ENCODE data around the gene EI24.

The EI24 gene

DNA sequence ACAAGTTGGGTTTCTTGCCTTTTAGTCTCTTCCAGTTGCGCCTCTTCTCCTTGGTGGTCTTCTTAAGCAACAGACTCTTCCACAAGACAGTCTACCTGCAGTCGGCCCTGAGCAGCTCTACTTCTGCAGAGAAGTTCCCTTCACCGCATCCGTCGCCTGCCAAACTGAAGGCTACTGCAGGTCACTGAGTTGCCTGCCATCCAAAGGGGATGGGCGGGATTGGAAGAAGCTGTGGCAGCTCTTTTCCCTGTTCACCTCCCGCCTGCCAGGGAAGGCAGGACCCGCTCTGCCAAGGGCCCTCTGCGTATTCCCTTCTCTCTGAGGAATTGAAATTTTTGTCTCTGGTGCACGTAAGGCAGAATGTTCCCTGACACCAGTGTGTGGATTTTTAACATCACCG is 14.2 kb downstream of the EI24 start:
- no peak for DNase-seq

- no peak for DNase-seq
Observed at GRCh38 chr11:125585487-125585886, 16.2 kb downstream of the EI24 start.

GRCh38 chr11:125586623-125587022 is 17.3 kb downstream of the EI24 start:
- no peak for DNase-seq

GRCh38 chr11:125587480-125587879 is 18.2 kb downstream of the EI24 start:
- DNase-seq: no peak

DNA sequence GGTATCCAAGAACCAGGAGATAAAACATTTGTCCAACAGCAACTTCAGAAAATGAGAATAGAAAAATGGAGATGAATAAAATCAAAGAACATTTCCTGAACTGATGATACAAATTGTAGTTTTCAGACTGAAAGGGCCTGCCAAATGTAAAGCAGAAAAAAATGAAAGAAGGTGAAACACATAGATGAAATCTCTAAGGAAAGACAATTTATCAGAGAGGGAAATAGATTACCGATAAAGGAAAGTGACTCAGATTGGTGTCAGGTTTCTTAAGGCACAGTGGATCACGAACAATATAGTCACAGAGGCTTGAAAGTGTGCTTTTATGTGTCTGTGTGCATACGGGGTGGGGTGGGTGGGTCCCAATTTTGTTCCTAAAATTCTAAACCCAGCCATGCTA is 19.2 kb downstream of the EI24 start:
- DNase-seq: no peak

GRCh38 chr11:125591649-125592304 is 22.5 kb downstream of the EI24 start:
- peak; percentile 32 for DNase-seq

- peak; percentile 100 for DNase-seq
Observed at GRCh38 chr11:125592305-125593113, 23.2 kb downstream of the EI24 start, which contains the start of gene STT3A. Gene STT3A, plus strand, starts transcription at chr11:125592852. Its CDS starts 3,064 bp downstream, at chr11:125595916.

DNA sequence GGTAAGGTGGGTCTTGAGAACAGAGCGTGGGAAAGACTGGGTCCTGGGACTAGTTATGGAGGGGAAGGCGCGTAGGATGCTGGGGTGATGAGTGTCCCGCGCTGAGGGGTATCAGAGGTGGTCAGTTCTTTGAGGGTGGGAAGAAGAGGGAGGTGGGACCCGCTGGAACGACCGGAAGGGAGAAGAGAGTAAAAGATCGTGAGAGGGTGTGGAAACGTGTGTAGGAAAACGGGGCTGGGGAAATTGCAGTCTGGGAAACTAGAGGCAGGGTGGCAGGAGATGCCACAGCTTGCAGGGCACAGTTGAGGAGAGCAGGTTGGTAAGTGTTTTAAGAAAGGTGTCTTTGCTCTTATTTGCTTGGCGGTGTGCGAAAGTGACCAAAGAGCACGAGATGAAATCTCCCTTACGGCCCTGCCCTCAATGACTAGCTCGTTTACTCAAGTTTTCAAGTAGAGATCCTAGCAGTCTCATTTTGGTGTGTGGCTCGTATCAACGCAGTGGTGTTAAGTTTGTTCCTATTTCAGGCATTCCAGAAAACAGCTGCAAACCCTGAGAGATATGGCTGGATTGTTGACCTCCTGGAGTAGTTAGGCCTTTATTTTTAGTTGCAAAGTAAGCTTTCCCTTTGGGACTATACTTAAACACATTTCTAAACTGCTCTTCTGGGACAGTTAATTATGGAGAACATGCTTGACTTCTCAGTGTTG is 24.0 kb downstream of the EI24 start:
- DNase-seq: peak; percentile 48

- no peak for DNase-seq
Observed at GRCh38 chr11:125594958-125595357, 25.7 kb downstream of the EI24 start.

- no peak for DNase-seq
Observed at GRCh38 chr11:125600663-125601062, 31.4 kb downstream of the EI24 start.

DNA sequence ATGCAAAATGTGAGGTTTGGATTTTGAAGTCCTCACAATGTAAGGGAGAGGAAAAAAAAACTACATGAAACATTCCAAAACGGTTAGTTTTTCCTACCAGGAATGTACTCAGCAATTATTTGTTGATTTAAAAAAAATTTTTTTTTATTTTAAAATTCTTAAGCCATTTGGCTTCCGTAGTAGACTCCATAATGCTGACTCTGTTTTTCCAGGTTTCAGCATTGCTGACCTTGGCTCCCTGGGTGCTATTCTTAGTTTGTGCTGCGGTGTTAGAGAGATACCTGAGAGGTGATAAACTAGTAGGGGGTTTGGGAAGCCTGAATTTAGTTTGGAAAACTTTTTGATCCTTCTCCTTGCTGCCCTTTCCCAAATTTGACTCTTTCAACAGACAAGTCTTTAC is 33.9 kb downstream of the EI24 start:
- DNase-seq: no peak

DNA sequence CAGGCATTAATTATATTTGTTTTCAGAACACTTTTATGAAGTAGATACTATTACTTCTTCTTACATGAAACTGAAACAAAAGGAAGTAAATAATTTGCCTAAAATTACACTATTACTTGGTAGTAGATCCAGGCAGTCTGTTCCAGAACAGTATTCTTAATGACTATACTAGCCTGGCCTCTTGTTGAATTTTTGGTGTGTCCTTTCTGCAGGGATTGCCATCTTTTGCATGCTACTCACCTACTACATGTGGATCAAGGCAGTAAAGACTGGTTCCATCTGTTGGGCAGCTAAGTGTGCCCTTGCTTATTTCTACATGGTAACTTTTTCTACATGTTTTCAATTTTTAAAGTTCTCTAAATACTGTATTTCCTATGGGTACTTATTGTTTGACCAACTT is 36.1 kb downstream of the EI24 start:
- no peak for DNase-seq

GRCh38 chr11:125609545-125609944 is 40.3 kb downstream of the EI24 start:
- no peak for DNase-seq

DNA sequence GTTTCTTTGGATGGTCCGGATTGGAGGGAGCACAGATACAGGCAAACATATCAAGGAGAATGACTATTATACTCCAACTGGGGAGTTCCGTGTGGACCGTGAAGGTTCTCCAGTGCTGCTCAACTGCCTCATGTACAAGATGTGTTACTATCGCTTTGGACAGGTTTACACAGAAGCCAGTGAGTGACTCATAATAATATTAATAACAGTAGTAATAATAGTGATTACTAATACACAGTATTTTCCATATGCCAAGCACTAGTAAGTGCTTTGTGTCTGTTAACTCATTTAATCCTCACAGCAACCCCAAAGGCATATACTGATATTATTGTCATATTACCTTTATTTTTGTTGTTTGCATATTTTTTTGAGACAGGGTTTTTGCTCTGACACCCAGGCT is 49.1 kb downstream of the EI24 start:
- DNase-seq: no peak

DNA sequence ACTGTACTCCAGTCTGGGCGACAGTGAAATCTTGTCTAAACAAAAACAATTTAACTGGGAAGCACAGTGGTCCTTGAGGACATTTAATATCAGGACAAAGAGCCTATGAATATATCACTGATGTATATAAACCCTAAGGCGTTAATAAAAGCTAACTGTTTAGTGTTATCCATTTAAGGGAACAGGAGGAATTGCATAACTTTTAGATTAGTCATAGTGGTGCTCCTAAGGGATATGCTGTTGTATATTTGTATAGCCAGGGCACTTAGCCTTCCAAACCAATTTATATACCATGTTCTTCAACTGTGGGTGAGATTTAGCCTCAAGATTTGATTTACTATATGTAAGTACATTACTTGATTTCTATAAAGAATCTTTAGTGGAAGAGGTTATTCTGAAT is 52.7 kb downstream of the EI24 start:
- peak; percentile 67 for DNase-seq

GRCh38 chr11:125623064-125623463 is 53.8 kb downstream of the EI24 start:
- no peak for DNase-seq

DNA sequence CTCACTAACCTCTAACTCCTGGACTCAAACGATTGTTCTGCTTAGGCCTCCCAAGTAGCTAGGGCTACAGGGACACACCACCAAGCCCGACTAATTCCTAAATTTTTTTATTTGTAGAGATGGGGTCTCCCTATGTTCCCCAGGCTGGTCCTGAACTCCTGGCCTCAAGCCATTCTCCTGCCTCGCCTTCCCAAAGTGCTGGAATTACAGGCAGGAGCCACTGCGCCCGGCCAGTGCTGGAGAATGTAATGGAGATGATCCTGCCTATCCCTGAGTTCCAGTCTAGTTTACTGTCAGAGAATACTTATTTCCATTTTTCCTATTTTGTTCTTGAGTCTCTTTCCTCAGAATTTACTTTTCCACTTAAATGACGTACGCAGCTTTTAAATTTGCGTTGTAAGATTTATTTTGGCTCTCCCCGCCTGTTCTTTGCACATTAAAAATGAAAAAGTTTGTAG is 55.5 kb downstream of the EI24 start, which contains the start of gene CHEK1:
TSS of gene CHEK1 (plus strand) at position 408 of the 458 bp plus-strand sequence. CDS start 1,606 bp downstream, outside the sequence.
- no peak for DNase-seq

DNA sequence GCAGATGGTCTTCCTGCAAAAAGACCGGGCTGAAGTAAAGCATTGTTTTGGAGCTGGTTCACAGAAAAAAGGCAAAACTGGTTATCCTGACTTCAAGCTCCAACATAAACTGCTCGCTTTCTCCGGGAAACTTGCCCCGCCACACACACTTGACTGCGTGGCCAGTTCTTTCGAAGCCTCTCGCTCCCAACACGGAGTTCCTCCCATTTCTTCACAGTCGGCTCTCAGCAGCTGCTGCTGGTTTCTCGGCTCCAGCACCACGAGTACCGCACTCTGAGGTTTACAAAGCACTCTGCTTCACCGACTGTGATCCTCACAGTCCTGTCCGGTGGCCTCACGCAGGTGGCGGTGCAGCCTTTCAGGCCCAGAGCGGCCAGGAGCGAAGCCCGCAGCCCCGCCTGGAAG is 56.0 kb downstream of the EI24 start:
- no peak for DNase-seq

DNA sequence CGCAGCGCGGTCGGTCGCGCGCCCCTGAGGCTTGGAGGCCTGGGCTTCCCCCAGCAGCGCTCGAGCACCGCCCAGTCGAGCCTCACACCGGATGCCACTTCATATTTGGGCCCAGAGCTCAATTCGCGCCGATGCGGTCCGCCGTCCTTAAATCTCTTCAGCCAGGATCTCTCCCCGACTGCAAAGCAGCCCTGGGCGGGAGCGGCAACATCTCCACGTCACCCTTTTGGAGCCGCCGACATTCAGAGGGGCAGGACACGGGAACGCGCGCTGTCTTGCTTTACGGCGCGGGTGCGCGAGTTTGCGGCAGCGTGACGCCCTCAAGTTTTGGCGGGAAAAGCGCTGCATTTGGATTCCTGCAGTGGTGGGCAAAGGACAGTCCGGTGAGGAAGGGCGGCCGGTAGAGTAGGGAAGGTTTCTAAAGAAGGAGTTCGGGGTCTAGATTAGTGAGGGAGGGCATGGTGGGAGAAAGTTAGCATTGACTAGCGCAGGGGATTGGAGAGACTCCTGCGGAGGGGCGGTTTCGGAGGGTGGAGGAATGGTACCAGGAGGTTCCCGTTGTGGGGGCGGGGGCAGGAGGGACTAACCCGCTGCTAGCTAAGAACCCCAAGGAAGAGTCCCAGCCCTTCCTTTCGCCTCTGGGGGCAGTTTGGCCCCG is 56.5 kb downstream of the EI24 start:
- DNase-seq: peak; percentile 95

DNA sequence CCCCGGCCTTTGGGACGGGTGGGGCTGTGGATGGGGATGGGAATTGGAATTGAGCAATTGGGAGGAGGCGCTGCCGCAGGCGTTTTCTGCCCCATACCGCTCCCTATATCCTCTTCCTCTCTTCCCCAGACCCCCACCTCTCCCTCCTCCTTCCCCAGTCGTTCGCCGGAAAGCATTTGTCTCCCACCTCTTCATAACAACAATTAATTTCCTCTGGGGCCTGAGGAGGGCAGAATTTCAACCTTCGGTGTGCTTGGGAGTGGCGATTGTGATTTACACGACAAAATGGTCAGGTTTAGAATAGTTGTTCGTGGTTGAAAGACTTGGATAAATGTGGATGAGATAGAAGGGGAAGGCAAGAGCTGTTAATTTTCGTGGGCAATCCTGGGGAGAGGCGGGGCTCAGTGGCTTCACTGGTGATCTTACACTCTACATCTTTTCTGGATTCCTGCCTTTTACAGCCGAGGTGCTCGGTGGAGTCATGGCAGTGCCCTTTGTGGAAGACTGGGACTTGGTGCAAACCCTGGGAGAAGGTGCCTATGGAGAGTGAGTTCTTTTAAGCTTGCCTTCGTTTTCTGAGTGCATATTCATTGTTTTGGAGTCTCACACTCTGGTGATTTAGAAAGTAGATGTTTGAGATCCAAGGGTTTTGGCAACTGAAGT is 57.1 kb downstream of the EI24 start:
- DNase-seq: peak; percentile 96

DNA sequence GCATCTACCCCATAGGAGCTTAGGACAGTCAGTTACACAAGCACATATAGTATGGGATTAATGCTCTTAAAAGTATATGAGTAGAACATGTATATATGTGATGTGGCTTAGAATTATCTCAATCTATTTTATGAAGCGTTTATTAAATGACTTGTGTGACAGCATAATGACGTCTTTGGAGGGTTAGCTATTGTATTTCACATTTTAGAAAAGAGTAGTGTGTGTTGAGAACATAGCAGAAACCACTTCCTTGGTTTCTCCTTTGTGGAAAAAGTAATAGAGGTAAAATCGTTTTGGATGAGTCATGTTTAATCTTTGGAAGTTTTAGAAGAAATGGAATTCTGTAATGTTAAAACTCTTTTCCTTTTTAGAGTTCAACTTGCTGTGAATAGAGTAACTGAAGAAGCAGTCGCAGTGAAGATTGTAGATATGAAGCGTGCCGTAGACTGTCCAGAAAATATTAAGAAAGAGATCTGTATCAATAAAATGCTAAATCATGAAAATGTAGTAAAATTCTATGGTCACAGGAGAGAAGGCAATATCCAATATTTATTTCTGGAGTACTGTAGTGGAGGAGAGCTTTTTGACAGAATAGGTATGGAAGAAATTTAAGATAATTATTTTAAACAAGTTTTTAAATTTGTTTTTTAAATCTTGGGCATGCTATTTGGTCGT is 58.1 kb downstream of the EI24 start:
- DNase-seq: no peak

All from fibroblast of skin of right quadriceps (primary cell).